Measurements from ENCODE around the gene CALHM6.

DNA sequence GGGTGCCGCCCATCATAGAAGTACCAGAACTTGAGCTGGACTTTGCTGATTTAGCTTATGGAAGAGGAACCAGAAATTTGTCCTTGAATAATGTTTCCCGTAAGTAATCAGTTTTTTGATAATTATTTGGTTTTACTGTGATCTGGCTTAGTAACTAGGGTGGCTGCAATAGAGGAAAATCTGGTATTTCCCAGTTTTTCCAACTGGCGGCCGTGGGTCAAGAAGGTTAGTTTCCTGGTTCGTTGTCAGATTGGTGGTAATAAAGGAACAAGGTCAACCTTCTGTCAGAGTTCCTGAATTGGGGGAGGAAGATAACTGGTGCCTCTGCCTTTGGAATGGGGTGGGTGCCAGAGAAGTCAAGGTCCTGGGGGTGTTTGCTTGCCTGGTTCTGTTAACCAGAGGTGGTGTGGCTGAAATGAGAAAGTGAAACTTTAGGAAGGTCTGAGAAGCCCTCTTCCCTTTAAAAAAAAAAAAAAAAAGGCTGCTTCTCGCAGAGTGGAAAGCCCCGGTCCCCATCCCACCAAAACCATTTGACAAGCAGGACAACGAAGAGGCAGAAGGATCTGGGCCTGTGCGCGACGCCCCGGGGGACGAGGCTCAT, at the start of gene CALHM6:
- TF ChIP-seq EZH2 (IDR thresholded peaks at IDR 0.05) = no peak
- TF ChIP-seq POLR2AphosphoS5 (IDR thresholded peaks at IDR 0.05; ENCODE audit: borderline replicate concordance, low read depth, low read length) = no peak
